GM19452 (cell line): ENCODE results near the gene GLIS1.
"Not testable (repeated sequence)": the region's sequence is repeated elsewhere in the genome, so short reads cannot be mapped to it uniquely, and the experiment has no call there.

ENCODE experiments used
- ATAC-seq: cut with Tn5 transposase; IDR thresholded peaks from one replicate; pipeline ENCODE4 v1.9.1; 2021; ENCODE audit not compliant: unreplicated experiment

The GLIS1 gene

GRCh38 chr1:53655931-53656746 is 82.8 kb downstream of the GLIS1 start:
- no peak for ATAC-seq

- no peak for ATAC-seq
Measured at GRCh38 chr1:53654216-53655210, 84.5 kb downstream of the GLIS1 start.

- no peak for ATAC-seq
Measured at GRCh38 chr1:53653631-53654030, 85.3 kb downstream of the GLIS1 start.

GRCh38 chr1:53653200-53653575 is 85.8 kb downstream of the GLIS1 start:
- ATAC-seq: no peak

- ATAC-seq: no peak
Measured at GRCh38 chr1:53652441-53653199, 86.3 kb downstream of the GLIS1 start.

- no peak for ATAC-seq
Measured at GRCh38 chr1:53651356-53651755, 87.6 kb downstream of the GLIS1 start.

- no peak for ATAC-seq
Measured at GRCh38 chr1:53648516-53648915, 90.4 kb downstream of the GLIS1 start.

GRCh38 chr1:53647915-53648314 is 91.0 kb downstream of the GLIS1 start:
- ATAC-seq: not testable (repeated sequence)

- no peak for ATAC-seq
Measured at GRCh38 chr1:53646732-53647131, 92.2 kb downstream of the GLIS1 start.

- ATAC-seq: no peak
Measured at GRCh38 chr1:53645690-53646078, 93.3 kb downstream of the GLIS1 start.

- ATAC-seq: no peak
Measured at GRCh38 chr1:53644909-53645689, 93.9 kb downstream of the GLIS1 start.

- no peak for ATAC-seq
Measured at GRCh38 chr1:53644496-53644895, 94.5 kb downstream of the GLIS1 start.

- ATAC-seq: no peak
Measured at GRCh38 chr1:53643881-53644390, 95.0 kb downstream of the GLIS1 start.

- ATAC-seq: no peak
Measured at GRCh38 chr1:53643041-53643880, 95.7 kb downstream of the GLIS1 start.

- ATAC-seq: no peak
Measured at GRCh38 chr1:53642607-53643006, 96.4 kb downstream of the GLIS1 start.

GRCh38 chr1:53642215-53642555 is 96.8 kb downstream of the GLIS1 start:
- ATAC-seq: no peak

GRCh38 chr1:53641481-53642214 is 97.3 kb downstream of the GLIS1 start:
- no peak for ATAC-seq

- no peak for ATAC-seq
Measured at GRCh38 chr1:53640701-53641075, 98.3 kb downstream of the GLIS1 start.
